ENCODE data around the gene WDR76. TPM values are rescaled to one million over a fixed set of nuclear protein-coding genes. Genes with fewer than 3 reads are reported as not detected.

WDR76 gene
- total RNA-seq, 1 experiment from 2014 or later: 29.6 TPM

- no peak overlapping the region for H3K18ac ChIP-seq (ENCODE audit: insufficient read length, low read depth, low read length)
- no peaks in the 10 kb centered on the region for H3K9me3 ChIP-seq (ENCODE audit: control insufficient read depth, low read depth, low read length)
- Mint-ChIP-seq H3K27ac (no peak overlapping the region), H3K9me3 (no peaks in the 10 kb centered on the region), H3K27me3 (ENCODE audit: low read depth) (no peaks in the 10 kb centered on the region), H3K36me3 (ENCODE audit: insufficient read depth in 1 of 3, low read depth in 3 of 3) (peaks cover 0 to 22% (median 11%) of the 10 kb centered on the region in 3 experiments; a peak in 4 of 7 replicates), H3K4me3 (no peak overlapping the region), H3K4me1 (no peaks in the 10 kb centered on the region)
- H3K14ac ChIP-seq (ENCODE audit: insufficient read depth, low read length): no peak overlapping the region
- H2BK15ac ChIP-seq (ENCODE audit: low read depth, low read length): no peak overlapping the region
- no peak overlapping the region for H3K9ac ChIP-seq (ENCODE audit: extremely low read depth, insufficient read length, low read length)
- H3K79me2 ChIP-seq (ENCODE audit: insufficient read depth, low read length): no peaks in the 10 kb centered on the region
- no peak overlapping the region for H3K4ac ChIP-seq (ENCODE audit: low read depth, low read length)
- H2AFZ ChIP-seq (ENCODE audit: low read length): no peak overlapping the region
- H3K4me1 ChIP-seq (ENCODE audit: insufficient read depth, low read length): no peaks in the 10 kb centered on the region
- no peaks in the 10 kb centered on the region for H3K27me3 ChIP-seq (ENCODE audit: insufficient read depth, low read length)
- no peak overlapping the region for H3K56ac ChIP-seq (ENCODE audit: insufficient read length, low read depth, low read length)
- H3T11ph ChIP-seq (ENCODE audit: low read length): no peak overlapping the region
- no peak for TF ChIP-seq CTCF (conservative IDR thresholded peaks at IDR 0.05)
- H4K5ac ChIP-seq (ENCODE audit: insufficient read length, low read depth, low read length): no peak overlapping the region
- H4K8ac ChIP-seq (replicated peaks; ENCODE audit: insufficient read length, low read depth, low read length): no peak overlapping the region
- no peak for DNase-seq
- H3K4me2 ChIP-seq (ENCODE audit: insufficient read depth, insufficient read length, low read length): no peak overlapping the region
- H4K91ac ChIP-seq (ENCODE audit: insufficient read length, low read depth, low read length): no peak overlapping the region
- H2BK20ac ChIP-seq (ENCODE audit: low read depth, low read length, poor library complexity, severe bottlenecking): no peak overlapping the region
- no peak overlapping the region for H2BK120ac ChIP-seq (ENCODE audit: low read depth, low read length, poor library complexity, severe bottlenecking)
- no peak overlapping the region for H3K27ac ChIP-seq (ENCODE audit: insufficient read length, low read depth, low read length)
- H4K20me1 ChIP-seq (ENCODE audit: control insufficient read depth, insufficient read depth, insufficient read length): no peaks in the 10 kb centered on the region
- no peak overlapping the region for H2BK5ac ChIP-seq (ENCODE audit: insufficient read length, low read length)
- no peak overlapping the region for H2AK5ac ChIP-seq (ENCODE audit: insufficient read length, low read length)
- no peaks in the 10 kb centered on the region for H3K23me2 ChIP-seq (ENCODE audit: insufficient read length, low read depth, low read length, poor library complexity, severe bottlenecking)
- H3K23ac ChIP-seq (ENCODE audit: insufficient read length, low read depth, low read length): no peak overlapping the region
- H2BK12ac ChIP-seq (ENCODE audit: insufficient read length, low read depth, low read length): no peak overlapping the region
- no peaks in the 10 kb centered on the region for H3K79me1 ChIP-seq (ENCODE audit: insufficient read depth, low read depth, low read length, poor library complexity, severe bottlenecking)
- no CpG with 5 or more reads among the region's 5 CpGs for WGBS (ENCODE audit: extremely low coverage, insufficient read length, low lambda C conversion rate)
Measured at GRCh38 chr15:43867096-43867495, 40.3 kb downstream of the WDR76 start.
